CD14-positive monocyte (primary cell): ENCODE results near the gene IFITM10. TPM values are rescaled to one million over a fixed set of nuclear protein-coding genes. Genes with fewer than 3 reads are reported as not detected.

Source experiments
- DNase-seq, 3 donors: peaks; one replicate each; pipeline ENCODE4 v3.0.0-alpha.2; 2011 to 2022
- H2AFZ ChIP-seq: 2 replicates; pipeline ENCODE4 v1.6.0; 2012; ENCODE audit warnings: mild to moderate bottlenecking, low read depth, low read length, inconsistent platforms; ENCODE audit not compliant: insufficient read depth, poor library complexity, severe bottlenecking
- H3K27ac ChIP-seq, 2 donors: 1 replicate in 1 of 2; 2 replicates in 1 of 2; pipeline ENCODE4 v1.5.1; 2012 to 2013; ENCODE audit warnings: low read length in 2 of 2, control low read depth in 1 of 2, inconsistent platforms in 1 of 2, low read depth in 1 of 2, mild to moderate bottlenecking in 1 of 2
- H3K27me3 ChIP-seq, 2 donors: one replicate each; pipeline versions ENCODE4 v1.6.0 to v1.6.1; 2011 to 2013; ENCODE audit warnings: low read length in 2 of 2; ENCODE audit not compliant: control insufficient read depth in 2 of 2, insufficient read depth in 2 of 2
- H3K36me3 ChIP-seq, 2 donors: replicated peaks in 1 of 2; 1 replicate in 1 of 2; 2 replicates in 1 of 2; pipeline versions ENCODE4 v1.5.1 to v1.6.1; 2012 to 2013; ENCODE audit warnings: low read length in 2 of 2, control low read depth in 1 of 2, inconsistent platforms in 1 of 2, mild to moderate bottlenecking in 1 of 2; ENCODE audit not compliant: insufficient read depth in 2 of 2, control insufficient read depth in 1 of 2
- H3K4me1 ChIP-seq, 2 donors: 1 replicate in 1 of 2; 2 replicates in 1 of 2; pipeline versions ENCODE4 v1.5.1 to v1.6.1; 2012 to 2013; ENCODE audit warnings: low read length in 2 of 2, control low read depth in 1 of 2, inconsistent platforms in 1 of 2, mild to moderate bottlenecking in 1 of 2, moderate library complexity in 1 of 2; ENCODE audit not compliant: insufficient read depth in 2 of 2, control insufficient read depth in 1 of 2
- H3K4me2 ChIP-seq: replicated peaks from 2 replicates; pipeline ENCODE3; 2012; ENCODE audit warnings: low read length, moderate library complexity, mild to moderate bottlenecking; ENCODE audit not compliant: poor library complexity, severe bottlenecking; ENCODE audit errors: extremely low read depth
- H3K4me3 ChIP-seq, 3 experiments: fragments of 200-600 bp in 1 of 3; sonication (generic) in 1 of 3; replicated peaks in 1 of 3; 1 replicate in 2 of 3; 2 replicates in 1 of 3; pipeline ENCODE4 v1.5.1; 2011 to 2013; ENCODE audit warnings: low read length in 3 of 3, mild to moderate bottlenecking in 3 of 3, control low read depth in 2 of 3, low read depth in 2 of 3, inconsistent platforms in 1 of 3, moderate library complexity in 1 of 3
- H3K79me2 ChIP-seq: 2 replicates; pipeline ENCODE4 v1.6.0; 2012; ENCODE audit warnings: mild to moderate bottlenecking, control low read depth, inconsistent platforms, low read length, moderate library complexity; ENCODE audit not compliant: insufficient read depth
- H3K9ac ChIP-seq: 2 replicates; pipeline ENCODE4 v1.6.0; 2017; ENCODE audit warnings: low read length, mild to moderate bottlenecking; ENCODE audit not compliant: insufficient read depth, poor library complexity, severe bottlenecking
- H3K9me3 ChIP-seq, 2 donors: replicated peaks in 1 of 2; 1 replicate in 1 of 2; 2 replicates in 1 of 2; pipeline versions ENCODE4 v1.5.1 to v1.6.1; 2012 to 2013; ENCODE audit warnings: low read length in 2 of 2, control low read depth in 1 of 2; ENCODE audit not compliant: control insufficient read depth in 1 of 2, insufficient read depth in 1 of 2
- H4K20me1 ChIP-seq: 2 replicates; pipeline ENCODE4 v1.6.0; 2012; ENCODE audit warnings: mild to moderate bottlenecking, low read length, control low read depth, moderate library complexity; ENCODE audit not compliant: insufficient read depth
- H3K27ac Mint-ChIP-seq, 7 donors: one replicate each; pipeline ENCODE4 v1.8.0; 2020; ENCODE audit warnings: mild to moderate bottlenecking in 7 of 7, mixed read lengths in 7 of 7, moderate library complexity in 6 of 7, inconsistent platforms in 2 of 7
- H3K27me3 Mint-ChIP-seq, 3 donors: one replicate each; pipeline ENCODE4 v1.8.0; 2021 to 2022; ENCODE audit warnings: low read depth in 3 of 3, mild to moderate bottlenecking in 3 of 3, mixed read lengths in 3 of 3, moderate library complexity in 3 of 3, inconsistent platforms in 1 of 3
- H3K36me3 Mint-ChIP-seq, 2 donors: one replicate each; pipeline ENCODE4 v1.8.0; 2020; ENCODE audit warnings: mixed read lengths in 2 of 2, inconsistent platforms in 1 of 2, mild to moderate bottlenecking in 1 of 2
- H3K4me1 Mint-ChIP-seq: one replicate; pipeline ENCODE4 v1.8.0; 2020; ENCODE audit warnings: mild to moderate bottlenecking, mixed read lengths
- H3K4me3 Mint-ChIP-seq, 2 donors: one replicate each; pipeline ENCODE4 v1.8.0; 2020; ENCODE audit warnings: mild to moderate bottlenecking in 2 of 2, mixed read lengths in 2 of 2, moderate library complexity in 1 of 2
- H3K9me3 Mint-ChIP-seq, 7 donors: one replicate each; pipeline ENCODE4 v1.8.0; 2020 to 2022; ENCODE audit warnings: mixed read lengths in 7 of 7, mild to moderate bottlenecking in 6 of 7, moderate library complexity in 6 of 7, inconsistent platforms in 2 of 7
- CTCF ChIP-seq: fragments of 200-600 bp; IDR thresholded peaks from one replicate; pipeline ENCODE4 v1.8.0; 2022; ENCODE audit warnings: antibody characterized with exemption, mild to moderate bottlenecking
- WGBS: methylation state at CpG from one replicate; pipeline ENCODE4 v1.1.5; 2013; ENCODE audit warnings: missing lambda C conversion rate; ENCODE audit not compliant: insufficient coverage; 5-methylcytosine and 5-hydroxymethylcytosine counted together
- intact Hi-C, 2 donors: fragments of 100-400 bp; cut with micrococcal nuclease; formaldehyde crosslinking; loops; one replicate each; pipeline versions ENCODE4 v1.15.0 to v1.15.1; 2023
- polyA plus RNA-seq, 3 donors: library from polyadenylated mRNA; depleted of rRNA in 1 of 3; unstranded in 2 of 3; stranded (reverse) in 1 of 3; fragments of 300-500 nt in 2 of 3; fragments of >200 nt in 1 of 3; fragmentation: Illumina TruSeq in 2 of 3; gene quantifications; 1 replicate in 2 of 3; 2 replicates in 1 of 3; pipeline ENCODE4 v1.2.3, GENCODE V29; 2012 to 2021

IFITM10 gene
- polyA plus RNA-seq, 3 donors, result 2.4 TPM; not detected in 2

DNA sequence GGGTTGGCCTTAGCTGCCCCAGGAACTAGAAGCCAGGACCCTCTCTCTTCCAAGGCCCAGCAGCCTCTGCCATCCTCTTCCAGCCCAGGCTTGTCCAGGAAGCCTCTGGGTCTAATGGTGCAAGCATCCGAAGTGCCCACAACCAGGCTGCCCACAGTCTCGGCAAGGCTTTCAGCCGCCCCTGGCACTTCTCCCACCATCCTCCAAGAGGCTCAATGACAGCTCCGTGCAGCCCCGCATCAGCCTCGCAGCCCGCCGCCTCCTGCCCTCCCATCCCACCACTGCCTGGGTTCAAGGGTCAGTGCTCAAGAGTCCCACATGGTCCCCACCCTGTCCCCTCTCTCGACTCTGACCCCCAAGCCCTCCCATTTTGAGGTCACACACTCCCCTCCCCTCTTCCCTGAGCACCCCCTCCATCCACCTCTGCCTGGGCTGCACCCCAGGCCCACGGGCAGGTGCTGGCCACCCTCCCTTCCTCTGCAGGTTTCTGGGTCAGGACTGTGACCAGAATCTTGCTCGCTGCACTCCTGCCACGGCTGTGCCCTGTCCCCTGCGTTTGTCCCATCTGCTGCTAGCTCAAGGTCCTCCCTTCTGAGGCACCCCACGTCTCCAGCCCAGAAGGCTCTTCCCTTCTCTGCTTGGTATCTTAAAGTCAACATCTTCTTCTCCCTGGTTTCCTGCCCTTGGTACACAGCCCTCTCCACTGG lies 17.2 kb downstream of the IFITM10 start:
- no peaks in the 10 kb centered on the region for H3K79me2 ChIP-seq
- H3K4me3 Mint-ChIP-seq, result peak overlapping the region in 1 of 2 donors; percentile 67
- no peak overlapping the region for H3K9ac ChIP-seq
- peaks cover 20% of the 10 kb centered on the region for H3K4me1 Mint-ChIP-seq
- peak overlapping the region in 1 of 7 donors; percentile 1 for H3K27ac Mint-ChIP-seq
- no peak overlapping the region for H3K27ac ChIP-seq
- peaks cover 8 to 15% of the 10 kb centered on the region in 2 donors for H3K4me1 ChIP-seq
- TF ChIP-seq CTCF, result no peak
- peaks cover 0 to 3% of the 10 kb centered on the region in 2 donors for H3K36me3 Mint-ChIP-seq
- H3K27me3 ChIP-seq, result peaks cover 12 to 69% of the 10 kb centered on the region in 2 donors
- H3K4me3 ChIP-seq, result no peak overlapping the region
- H3K4me2 ChIP-seq, result no peak overlapping the region
- intact Hi-C loops, result no loop called here
- no peaks in the 10 kb centered on the region for H4K20me1 ChIP-seq
- 84% methylated on average over 14 of the region's 14 CpGs for WGBS
- no peak overlapping the region for H2AFZ ChIP-seq
- no peak for DNase-seq
- peaks cover 19 to 29% (median 24%) of the 10 kb centered on the region in 7 donors for H3K9me3 Mint-ChIP-seq
- no peaks in the 10 kb centered on the region for H3K36me3 ChIP-seq
- H3K27me3 Mint-ChIP-seq, result peaks cover 56 to 80% (median 77%) of the 10 kb centered on the region in 3 donors
- peaks cover 20 to 21% of the 10 kb centered on the region in 2 donors for H3K9me3 ChIP-seq

DNA sequence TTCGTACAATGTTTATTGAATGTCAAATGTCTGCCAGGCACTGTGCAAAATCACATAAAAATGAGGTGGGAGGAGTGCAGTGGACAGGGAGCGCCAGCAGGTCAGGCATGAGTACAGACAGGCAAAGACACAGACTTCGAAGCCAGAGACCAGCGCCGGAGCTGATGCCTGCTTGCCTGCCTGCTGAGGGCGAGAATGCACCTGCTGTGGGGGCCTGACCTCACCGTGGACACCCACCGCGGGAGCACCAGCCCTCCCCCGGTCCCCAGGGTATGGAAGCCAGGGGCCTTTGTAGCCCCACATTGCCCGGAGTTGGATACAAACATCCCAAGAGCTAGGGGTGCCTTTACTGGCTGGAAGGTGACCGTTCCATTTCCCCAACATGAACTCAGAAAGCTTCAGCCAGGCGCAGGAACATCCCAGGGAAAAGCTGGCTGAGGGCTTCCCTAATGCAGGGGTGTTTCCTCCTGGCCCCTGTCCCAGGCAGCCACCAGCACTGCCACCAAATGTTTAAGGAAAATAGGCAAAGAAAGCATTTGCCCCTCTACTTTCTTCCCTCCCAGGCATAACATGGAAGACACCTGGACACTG lies 17.9 kb downstream of the IFITM10 start:
- no peaks in the 10 kb centered on the region for H4K20me1 ChIP-seq
- TF ChIP-seq CTCF, result no peak
- H3K4me1 ChIP-seq, result peaks cover 8 to 15% of the 10 kb centered on the region in 2 donors
- Mint-ChIP-seq H3K9me3 (peaks cover 13 to 22% (median 18%) of the 10 kb centered on the region in 7 donors), H3K27ac (no peak overlapping the region), H3K36me3 (peaks cover 0 to 3% of the 10 kb centered on the region in 2 donors), H3K4me1 (peaks cover 20% of the 10 kb centered on the region), H3K4me3 (peak overlapping the region in 1 of 2 donors; percentile 67), H3K27me3 (peaks cover 56 to 82% (median 77%) of the 10 kb centered on the region in 3 donors)
- H3K79me2 ChIP-seq, result no peaks in the 10 kb centered on the region
- intact Hi-C loops, result no loop called here
- no peak overlapping the region for H3K4me2 ChIP-seq
- H3K9ac ChIP-seq, result no peak overlapping the region
- no peaks in the 10 kb centered on the region for H3K36me3 ChIP-seq
- no peak overlapping the region for H3K27ac ChIP-seq
- H3K4me3 ChIP-seq, result no peak overlapping the region
- no peak overlapping the region for H2AFZ ChIP-seq
- H3K9me3 ChIP-seq, result peaks cover 14 to 15% of the 10 kb centered on the region in 2 donors
- no peak for DNase-seq
- H3K27me3 ChIP-seq, result peaks cover 12 to 76% of the 10 kb centered on the region in 2 donors
- 94% methylated on average over 12 of the region's 13 CpGs for WGBS
